Lower leg skin (tissue), 4 donors: ENCODE measurements around the gene HRH3. TPM values are rescaled to one million over a fixed set of nuclear protein-coding genes. Genes with fewer than 3 reads are reported as not detected.

Source experiments
- DNase-seq, 2 donors: peaks; one replicate each; pipeline ENCODE4 v3.0.0-alpha.2; 2019; ENCODE audit warnings: low spot score in 2 of 2
- H3K4me3 ChIP-seq: fragments of 200-600 bp; sonication (generic); 2 replicates; pipeline ENCODE4 v1.5.1; 2017; ENCODE audit warnings: mild to moderate bottlenecking, low read depth; ENCODE audit not compliant: poor library complexity, severe bottlenecking
- POLR2A ChIP-seq, 2 donors: fragments of 450-650 bp; IDR thresholded peaks; one replicate each; pipeline ENCODE4 v1.6.1; 2016 to 2017; ENCODE audit warnings: antibody characterized with exemption in 2 of 2, mild to moderate bottlenecking in 1 of 2, moderate library complexity in 1 of 2
- WGBS, 2 donors: methylation state at CpG; one replicate each; pipeline ENCODE4 v1.1.5; 2018; 5-methylcytosine and 5-hydroxymethylcytosine counted together
- intact Hi-C: fragments of 100-400 bp; cut with DNase I; formaldehyde crosslinking; loops from one replicate; pipeline ENCODE4 v1.15.0; 2023; ENCODE audit warnings: low total_unique reads
- total RNA-seq, 4 donors: library from RNA; depleted of rRNA; stranded (reverse); fragments of >200 nt; gene quantifications; one replicate each; pipeline ENCODE4 v1.1.0, GENCODE V29; 2016
- TF ChIP-seq, protein P1 (sequence below), 3 donors: fragments of 450-650 bp; IDR thresholded peaks; one replicate each; pipeline ENCODE4 v1.5.1; 2016; ENCODE audit warnings: antibody characterized with exemption in 3 of 3, mild to moderate bottlenecking in 3 of 3, moderate library complexity in 2 of 3

The HRH3 gene
- total RNA-seq, 4 donors from 2014 or later: not detected

- DNase-seq: no peak
- H3K4me3 ChIP-seq: no peak overlapping the region
- intact Hi-C loops: no loop called here
- TF ChIP-seq POLR2A (IDR thresholded peaks at IDR 0.05): no peak
- TF ChIP-seq, protein P1, sequence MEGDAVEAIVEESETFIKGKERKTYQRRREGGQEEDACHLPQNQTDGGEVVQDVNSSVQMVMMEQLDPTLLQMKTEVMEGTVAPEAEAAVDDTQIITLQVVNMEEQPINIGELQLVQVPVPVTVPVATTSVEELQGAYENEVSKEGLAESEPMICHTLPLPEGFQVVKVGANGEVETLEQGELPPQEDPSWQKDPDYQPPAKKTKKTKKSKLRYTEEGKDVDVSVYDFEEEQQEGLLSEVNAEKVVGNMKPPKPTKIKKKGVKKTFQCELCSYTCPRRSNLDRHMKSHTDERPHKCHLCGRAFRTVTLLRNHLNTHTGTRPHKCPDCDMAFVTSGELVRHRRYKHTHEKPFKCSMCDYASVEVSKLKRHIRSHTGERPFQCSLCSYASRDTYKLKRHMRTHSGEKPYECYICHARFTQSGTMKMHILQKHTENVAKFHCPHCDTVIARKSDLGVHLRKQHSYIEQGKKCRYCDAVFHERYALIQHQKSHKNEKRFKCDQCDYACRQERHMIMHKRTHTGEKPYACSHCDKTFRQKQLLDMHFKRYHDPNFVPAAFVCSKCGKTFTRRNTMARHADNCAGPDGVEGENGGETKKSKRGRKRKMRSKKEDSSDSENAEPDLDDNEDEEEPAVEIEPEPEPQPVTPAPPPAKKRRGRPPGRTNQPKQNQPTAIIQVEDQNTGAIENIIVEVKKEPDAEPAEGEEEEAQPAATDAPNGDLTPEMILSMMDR (IDR thresholded peaks at IDR 0.05): no peak
- 79 to 80% methylated on average over 15 of the region's 15 CpGs for WGBS, 2 donors
These were observed 43.2 kb downstream of the HRH3 start for GRCh38 chr20:62176866-62177265.

GRCh38 chr20:62175711-62176110, 44.4 kb downstream of the HRH3 start:
- WGBS, 2 donors: 93 to 98% methylated on average over 10 of the region's 10 CpGs
- DNase-seq: no peak
- intact Hi-C loops: no loop called here
- no peak overlapping the region for H3K4me3 ChIP-seq
- TF ChIP-seq, protein P1 (IDR thresholded peaks at IDR 0.05): no peak
- no peak for TF ChIP-seq POLR2A (IDR thresholded peaks at IDR 0.05)

DNA sequence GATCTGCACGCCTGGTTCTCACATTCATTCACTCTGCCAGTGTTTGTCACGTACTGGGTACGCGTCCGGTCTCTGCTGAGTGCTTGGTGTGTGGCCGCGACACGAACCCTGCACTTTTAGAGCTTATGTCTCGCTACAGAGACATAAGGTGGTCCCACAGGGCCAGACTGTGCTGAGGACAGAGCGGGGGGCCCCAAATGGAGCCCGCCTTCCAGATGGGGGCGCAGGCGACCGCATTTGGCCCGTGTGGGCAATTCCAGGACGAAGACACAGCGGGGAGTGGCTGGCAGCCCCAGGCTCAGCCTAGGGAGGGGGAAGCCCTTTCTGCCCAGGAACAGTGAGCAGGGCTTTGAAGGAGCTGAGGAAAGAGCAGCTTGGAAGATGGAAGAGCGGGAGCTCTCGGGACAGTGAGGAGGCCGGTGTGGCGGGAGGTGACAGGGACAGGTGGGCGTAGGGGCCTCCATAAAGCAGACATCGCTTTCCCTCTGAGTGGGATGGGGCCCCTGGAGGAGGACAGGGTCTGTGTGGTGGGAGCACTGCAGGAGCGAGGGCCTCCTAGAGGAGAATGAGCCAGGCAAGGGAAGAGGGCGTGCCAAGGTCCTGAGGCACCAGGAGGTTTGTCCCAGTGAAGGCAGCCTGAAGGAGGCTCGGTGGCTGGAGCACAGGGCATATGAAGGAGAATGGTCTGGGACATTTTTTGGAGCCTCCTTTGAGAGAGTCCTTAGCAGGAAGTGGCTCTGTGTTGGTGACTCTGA, 45.0 kb downstream of the HRH3 start:
- H3K4me3 ChIP-seq: no peak overlapping the region
- intact Hi-C loops: no loop called here
- 94 to 95% methylated on average over 26 of the region's 26 CpGs for WGBS, 2 donors
- TF ChIP-seq, protein P1 (IDR thresholded peaks at IDR 0.05): no peak
- no peak for TF ChIP-seq POLR2A (IDR thresholded peaks at IDR 0.05)
- DNase-seq: no peak

GRCh38 chr20:62174021-62174804, 45.9 kb downstream of the HRH3 start:
- 94 to 97% methylated on average over 28 of the region's 28 CpGs for WGBS, 2 donors
- intact Hi-C loops: no loop called here
- no peak for TF ChIP-seq POLR2A (IDR thresholded peaks at IDR 0.05)
- TF ChIP-seq, protein P1 (IDR thresholded peaks at IDR 0.05): no peak
- no peak for DNase-seq
- no peak overlapping the region for H3K4me3 ChIP-seq

- H3K4me3 ChIP-seq: no peak overlapping the region
- no peak for DNase-seq
- intact Hi-C loops: no loop called here
- TF ChIP-seq POLR2A (IDR thresholded peaks at IDR 0.05): no peak
- TF ChIP-seq, protein P1 (IDR thresholded peaks at IDR 0.05): no peak
- 92 to 97% methylated on average over 17 to 18 of the region's 18 CpGs for WGBS, 2 donors
These were observed 47.4 kb downstream of the HRH3 start for GRCh38 chr20:62172666-62173065.
